HCT116 (cell line): Measurements from ENCODE around the gene PNLDC1.

Experiments used
- CTCF ChIP-seq, 3 experiments: fragments of 200-600 bp in 1 of 3; sonication (generic) in 1 of 3; IDR thresholded peaks in 2 of 3; conservative IDR thresholded peaks in 1 of 3; 2 replicates each; pipeline ENCODE4 v1.5.1; 2012 to 2017; ENCODE audit warnings: low read depth in 2 of 3, low read length in 2 of 3, antibody characterized with exemption in 1 of 3, borderline replicate concordance in 1 of 3, control low read depth in 1 of 3, mild to moderate bottlenecking in 1 of 3, mixed read lengths in 1 of 3, mixed run types in 1 of 3, moderate library complexity in 1 of 3; ENCODE audit not compliant: insufficient read depth in 1 of 3
- POLR2A ChIP-seq: IDR thresholded peaks from 2 replicates; pipeline ENCODE4 v1.7.0; 2011; ENCODE audit warnings: borderline replicate concordance; ENCODE audit not compliant: insufficient read depth, insufficient read length; ENCODE audit errors: extremely low read depth
- POLR2AphosphoS5 ChIP-seq: IDR thresholded peaks from 2 replicates; pipeline ENCODE4 v1.6.1; 2011; ENCODE audit warnings: mild to moderate bottlenecking, low read depth, low read length, moderate library complexity
- ZBTB33 ChIP-seq: IDR thresholded peaks from 2 replicates; pipeline ENCODE4 v1.6.1; 2011; ENCODE audit warnings: mild to moderate bottlenecking, low read length, moderate library complexity; ENCODE audit not compliant: insufficient replicate concordance; ENCODE audit errors: extremely low read depth
- TF ChIP-seq, protein P1 (sequence below): IDR thresholded peaks from 2 replicates; pipeline ENCODE4 v1.6.1; 2012; ENCODE audit warnings: low read depth
- TF ChIP-seq, protein P2 (sequence below): IDR thresholded peaks from 2 replicates; pipeline ENCODE4 v1.6.1; 2012

DNA sequence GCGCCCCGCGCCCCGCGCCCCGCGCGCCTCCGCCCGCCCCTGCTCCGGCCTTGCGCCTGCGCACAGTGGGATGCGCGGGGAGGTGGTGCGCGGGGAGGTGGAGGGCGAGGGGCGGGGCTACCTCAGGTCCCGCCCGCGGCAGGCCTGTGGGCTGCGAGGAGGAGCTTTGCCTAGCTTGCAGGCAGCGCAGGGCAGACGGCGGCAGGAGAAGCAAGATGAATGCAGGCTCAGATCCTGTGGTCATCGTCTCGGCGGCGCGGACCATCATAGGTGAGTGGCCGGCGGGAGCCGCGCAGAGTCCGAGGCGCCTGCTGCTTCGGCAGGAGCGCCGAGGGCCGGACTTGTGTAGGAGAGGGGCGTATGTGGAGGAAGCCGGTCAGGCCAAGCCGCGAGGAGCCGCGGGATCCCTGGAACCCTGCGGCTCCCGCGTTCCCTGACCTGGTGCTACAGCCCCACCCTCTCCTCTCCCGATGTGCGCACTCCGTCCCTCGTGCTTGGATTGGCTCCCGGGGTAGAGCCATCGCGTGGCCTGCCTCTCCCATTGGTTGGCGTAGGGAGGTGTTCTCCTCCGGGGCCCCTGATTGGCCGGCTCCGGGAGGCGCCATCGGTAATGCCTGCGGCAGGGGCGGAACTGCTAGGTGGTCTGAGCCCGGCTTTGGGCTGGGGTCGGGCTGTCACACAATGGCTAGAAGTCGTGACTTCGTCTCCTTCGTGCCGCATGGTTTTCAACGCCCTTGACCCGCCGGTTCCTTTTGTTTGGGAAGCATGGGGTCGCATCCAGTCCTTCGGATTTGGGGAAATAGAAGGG lies 38.0 kb upstream of the PNLDC1 start, which contains the start of gene ACAT2:
- TF ChIP-seq CTCF (IDR thresholded peaks at IDR 0.05 in 2 of 3, conservative IDR thresholded peaks at IDR 0.05 in 1 of 3; ENCODE audit: borderline replicate concordance in 1 of 3, insufficient read depth in 1 of 3, low read depth in 2 of 3, low read length in 2 of 3): no peak
- TF ChIP-seq ZBTB33: no peak
- TF ChIP-seq, protein P1, sequence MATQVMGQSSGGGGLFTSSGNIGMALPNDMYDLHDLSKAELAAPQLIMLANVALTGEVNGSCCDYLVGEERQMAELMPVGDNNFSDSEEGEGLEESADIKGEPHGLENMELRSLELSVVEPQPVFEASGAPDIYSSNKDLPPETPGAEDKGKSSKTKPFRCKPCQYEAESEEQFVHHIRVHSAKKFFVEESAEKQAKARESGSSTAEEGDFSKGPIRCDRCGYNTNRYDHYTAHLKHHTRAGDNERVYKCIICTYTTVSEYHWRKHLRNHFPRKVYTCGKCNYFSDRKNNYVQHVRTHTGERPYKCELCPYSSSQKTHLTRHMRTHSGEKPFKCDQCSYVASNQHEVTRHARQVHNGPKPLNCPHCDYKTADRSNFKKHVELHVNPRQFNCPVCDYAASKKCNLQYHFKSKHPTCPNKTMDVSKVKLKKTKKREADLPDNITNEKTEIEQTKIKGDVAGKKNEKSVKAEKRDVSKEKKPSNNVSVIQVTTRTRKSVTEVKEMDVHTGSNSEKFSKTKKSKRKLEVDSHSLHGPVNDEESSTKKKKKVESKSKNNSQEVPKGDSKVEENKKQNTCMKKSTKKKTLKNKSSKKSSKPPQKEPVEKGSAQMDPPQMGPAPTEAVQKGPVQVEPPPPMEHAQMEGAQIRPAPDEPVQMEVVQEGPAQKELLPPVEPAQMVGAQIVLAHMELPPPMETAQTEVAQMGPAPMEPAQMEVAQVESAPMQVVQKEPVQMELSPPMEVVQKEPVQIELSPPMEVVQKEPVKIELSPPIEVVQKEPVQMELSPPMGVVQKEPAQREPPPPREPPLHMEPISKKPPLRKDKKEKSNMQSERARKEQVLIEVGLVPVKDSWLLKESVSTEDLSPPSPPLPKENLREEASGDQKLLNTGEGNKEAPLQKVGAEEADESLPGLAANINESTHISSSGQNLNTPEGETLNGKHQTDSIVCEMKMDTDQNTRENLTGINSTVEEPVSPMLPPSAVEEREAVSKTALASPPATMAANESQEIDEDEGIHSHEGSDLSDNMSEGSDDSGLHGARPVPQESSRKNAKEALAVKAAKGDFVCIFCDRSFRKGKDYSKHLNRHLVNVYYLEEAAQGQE: no peak
- TF ChIP-seq, protein P2, sequence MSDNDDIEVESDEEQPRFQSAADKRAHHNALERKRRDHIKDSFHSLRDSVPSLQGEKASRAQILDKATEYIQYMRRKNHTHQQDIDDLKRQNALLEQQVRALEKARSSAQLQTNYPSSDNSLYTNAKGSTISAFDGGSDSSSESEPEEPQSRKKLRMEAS: peak; percentile 50
- peak; percentile 76 for TF ChIP-seq POLR2AphosphoS5
- peak; percentile 40 for TF ChIP-seq POLR2A
